Epithelial cell of esophagus (primary cell): ENCODE measurements around the gene SEMA4D.
A peak's percentile ranks its signal among the peaks of the same experiment; 100 is the strongest.

Source experiments
- DNase-seq: peaks from one replicate; pipeline ENCODE4 v3.0.0; 2010; ENCODE audit warnings: low read depth
- H3K4me3 ChIP-seq: 2 replicates; pipeline ENCODE4 v1.5.1; 2011; ENCODE audit warnings: mild to moderate bottlenecking, low read length, control low read depth
- CTCF ChIP-seq: IDR thresholded peaks from 2 replicates; pipeline ENCODE4 v1.5.1; 2011; ENCODE audit warnings: low read depth, mild to moderate bottlenecking, low read length, control low read depth, inconsistent platforms; ENCODE audit not compliant: insufficient read depth; ENCODE audit errors: missing control alignments

Gene SEMA4D

GRCh38 chr9:89388084-89388867 is 109.6 kb downstream of the SEMA4D start:
- DNase-seq = peak; percentile 81
- TF ChIP-seq CTCF = no peak
- no peak overlapping the region for H3K4me3 ChIP-seq

GRCh38 chr9:89387197-89387849 is 110.6 kb downstream of the SEMA4D start:
- no peak for TF ChIP-seq CTCF
- DNase-seq = no peak
- H3K4me3 ChIP-seq = no peak overlapping the region

- no peak overlapping the region for H3K4me3 ChIP-seq
- no peak for TF ChIP-seq CTCF
- no peak for DNase-seq
Observed at GRCh38 chr9:89386797-89387196, 111.1 kb downstream of the SEMA4D start.

GRCh38 chr9:89386206-89386605 is 111.7 kb downstream of the SEMA4D start:
- no peak for DNase-seq
- no peak for TF ChIP-seq CTCF
- H3K4me3 ChIP-seq = no peak overlapping the region

- DNase-seq = no peak
- H3K4me3 ChIP-seq = no peak overlapping the region
- no peak for TF ChIP-seq CTCF
Observed at GRCh38 chr9:89384783-89385182, 113.1 kb downstream of the SEMA4D start.

- DNase-seq = no peak
- H3K4me3 ChIP-seq = no peak overlapping the region
- TF ChIP-seq CTCF = no peak
Observed at GRCh38 chr9:89383721-89384300, 114.1 kb downstream of the SEMA4D start.
